Endothelial cell of umbilical vein (primary cell): ENCODE results near the gene POLE. TPM values are rescaled to one million over a fixed set of nuclear protein-coding genes. Genes with fewer than 3 reads are reported as not detected.

ENCODE experiments used
- BruUV-seq: library from RNA; stranded (reverse); fragments of 400-500 nt; replicated peaks from 2 replicates; lab custom pipeline; 2021; lab: Mats Ljungman, UMichigan
- CTCF ChIA-PET: fragments of 300-600, 350-600 bp; sonication (Branson Sonifier 250); formaldehyde crosslinking; loops from one replicate; lab custom pipeline; 2021; ENCODE audit warnings: antibody characterized with exemption, inconsistent platforms; lab: Charles Lee
- POLR2A ChIA-PET: fragments of 300-600, 350-600 bp; sonication (Branson Sonifier 250); formaldehyde crosslinking; loops from one replicate; lab custom pipeline; 2021; ENCODE audit warnings: antibody characterized with exemption, inconsistent platforms; lab: Charles Lee
- DNase-seq: peaks from one replicate; pipeline ENCODE4 v3.0.0-alpha.2; 2011; ENCODE audit warnings: low read depth, low spot score
- FAIRE-seq: peaks from 2 replicates; lab custom pipeline; 2011; peaks lifted over from hg19 to GRCh38; lab: Jason Lieb, UNC
- H2AFZ ChIP-seq: 2 replicates; pipeline ENCODE4 v1.6.0; 2012; ENCODE audit warnings: low read depth, low read length, control low read depth, inconsistent platforms
- H3K27ac ChIP-seq: 2 replicates; pipeline ENCODE4 v1.5.1; 2011; ENCODE audit warnings: low read depth, mild to moderate bottlenecking, control low read depth, low read length, moderate library complexity; ENCODE audit not compliant: insufficient read depth
- H3K27me3 ChIP-seq, 2 experiments: 2 replicates each; pipeline versions ENCODE4 v1.6.0 to v1.6.1; 2011; ENCODE audit warnings: low read length in 2 of 2, mixed read lengths in 1 of 2; ENCODE audit not compliant: control insufficient read depth in 2 of 2, insufficient read depth in 2 of 2
- H3K36me3 ChIP-seq, 2 experiments: 2 replicates in 1 of 2; 3 replicates in 1 of 2; pipeline ENCODE4 v1.5.1; 2011; ENCODE audit warnings: low read length in 2 of 2, mild to moderate bottlenecking in 1 of 2, moderate library complexity in 1 of 2; ENCODE audit not compliant: control insufficient read depth in 2 of 2, insufficient read depth in 2 of 2; ENCODE audit errors: extremely low read depth in 1 of 2
- H3K4me1 ChIP-seq: 3 replicates; pipeline ENCODE4 v1.5.1; 2011; ENCODE audit warnings: mild to moderate bottlenecking, low read length; ENCODE audit not compliant: control insufficient read depth, insufficient read depth; ENCODE audit errors: extremely low read depth
- H3K4me2 ChIP-seq: 2 replicates; pipeline ENCODE4 v1.6.1; 2011; ENCODE audit warnings: low read length, control low read depth, mixed read lengths; ENCODE audit not compliant: insufficient read depth
- H3K4me3 ChIP-seq, 3 experiments: fragments of 200-600 bp in 1 of 3; sonication (generic), shearing (Covaris generic) in 1 of 3; replicated peaks in 1 of 3; 2 replicates each; pipeline ENCODE4 v1.5.1; 2011 to 2016; ENCODE audit warnings: control low read depth in 3 of 3, low read length in 3 of 3, mild to moderate bottlenecking in 2 of 3, inconsistent platforms in 1 of 3, low read depth in 1 of 3, moderate library complexity in 1 of 3; ENCODE audit not compliant: insufficient read depth in 1 of 3
- H3K79me2 ChIP-seq: 2 replicates; pipeline ENCODE4 v1.6.0; 2012; ENCODE audit warnings: low read length, inconsistent platforms; ENCODE audit not compliant: control insufficient read depth, insufficient read depth
- H3K9ac ChIP-seq: replicated peaks from 2 replicates; pipeline ENCODE3; 2011; ENCODE audit warnings: low read length, control low read depth; ENCODE audit not compliant: insufficient read depth; ENCODE audit errors: extremely low read depth
- H3K9me1 ChIP-seq: replicated peaks from 3 replicates; pipeline ENCODE4 v1.6.0; 2011; ENCODE audit warnings: mild to moderate bottlenecking, low read length; ENCODE audit not compliant: control insufficient read depth, insufficient read depth; ENCODE audit errors: extremely low read depth
- H3K9me3 ChIP-seq: replicated peaks from 2 replicates; pipeline ENCODE4 v1.5.1; 2012; ENCODE audit warnings: low read length, inconsistent platforms; ENCODE audit not compliant: control insufficient read depth, insufficient read depth
- H4K20me1 ChIP-seq: replicated peaks from 2 replicates; pipeline ENCODE3; 2011; ENCODE audit warnings: mild to moderate bottlenecking, low read length; ENCODE audit not compliant: control insufficient read depth, insufficient read depth; ENCODE audit errors: extremely low read depth
- CTCF ChIP-seq, 2 donors: IDR thresholded peaks; 1 replicate in 1 of 2; 2 replicates in 1 of 2; pipeline ENCODE4 v1.5.1; 2011; ENCODE audit warnings: low read length in 2 of 2, mild to moderate bottlenecking in 2 of 2, moderate library complexity in 2 of 2, control low read depth in 1 of 2, inconsistent platforms in 1 of 2, low read depth in 1 of 2; ENCODE audit not compliant: insufficient read depth in 1 of 2; ENCODE audit errors: extremely low read depth in 1 of 2
- EZH2 ChIP-seq: IDR thresholded peaks from 2 replicates; pipeline ENCODE4 v1.6.1; 2012; ENCODE audit warnings: borderline replicate concordance, low read depth, mild to moderate bottlenecking, moderate library complexity, low read length, inconsistent platforms; ENCODE audit not compliant: severe bottlenecking
- FOS ChIP-seq: IDR thresholded peaks from 2 replicates; pipeline ENCODE4 v1.6.1; 2011; ENCODE audit warnings: mild to moderate bottlenecking, low read length, moderate library complexity, borderline replicate concordance; ENCODE audit not compliant: insufficient read depth
- GATA2 ChIP-seq: IDR thresholded peaks from 2 replicates; pipeline ENCODE4 v1.7.0; 2011; ENCODE audit warnings: low read depth, mild to moderate bottlenecking, moderate library complexity, mixed read lengths, low read length; ENCODE audit not compliant: insufficient read length, insufficient read depth
- JUN ChIP-seq: IDR thresholded peaks from 2 replicates; pipeline ENCODE4 v1.6.1; 2011; ENCODE audit warnings: borderline replicate concordance, low read depth; ENCODE audit not compliant: insufficient read length, insufficient read depth
- MAX ChIP-seq: IDR thresholded peaks from 2 replicates; pipeline ENCODE4 v1.6.1; 2011; ENCODE audit not compliant: insufficient read depth, insufficient read length
- MYC ChIP-seq: IDR thresholded peaks from one replicate; pipeline ENCODE4 v1.6.1; 2011; ENCODE audit warnings: mild to moderate bottlenecking, low read depth, low read length
- POLR2A ChIP-seq: IDR thresholded peaks from 2 replicates; pipeline ENCODE4 v1.6.1; 2012; ENCODE audit warnings: low read depth, mild to moderate bottlenecking, control low read depth, low read length
- POLR2AphosphoS5 ChIP-seq: IDR thresholded peaks from 2 replicates; pipeline ENCODE4 v1.6.1; 2012; ENCODE audit warnings: low read depth, mild to moderate bottlenecking, control low read depth, low read length, moderate library complexity; ENCODE audit not compliant: insufficient read depth
- dilution Hi-C: fragments of 300-500 bp; cut with MboI; formaldehyde crosslinking; loops from one replicate; pipeline ENCODE4 v1.15.0; 2019; ENCODE audit warnings: low sequenced_read_pairs; ENCODE audit not compliant: extremely low pct_ligation_motif_present
- intact Hi-C: fragments of 100-400 bp; cut with micrococcal nuclease; formaldehyde crosslinking; loops from one replicate; pipeline ENCODE4 v1.10.0; 2022
- polyA plus RNA-seq, 4 experiments: library from polyadenylated mRNA; depleted of rRNA in 3 of 4; stranded (reverse) in 3 of 4; unstranded in 1 of 4; fragments of >200 nt; gene quantifications; 2 replicates each; pipeline versions ENCODE4 v1.2.1 to v1.2.3, GENCODE V29; 2011 to 2012; ENCODE audit warnings: missing spikeins in 1 of 4
- total RNA-seq: library from RNA; stranded (reverse); gene quantifications from 2 replicates; pipeline ENCODE4 v1.2.3, GENCODE V29; 2021

The POLE gene
- total and polyA plus RNA-seq, 2 donors (not counting 3 experiments of a cell fraction or from before 2014, with no cell fraction given) = 22.9 to 82.7 TPM

GRCh38 chr12:132727091-132727794, 40.1 kb upstream of the POLE start:
- Histone ChIP-seq H2AFZ (no peak overlapping the region), H4K20me1 (no peaks in the 10 kb centered on the region), H3K27ac (no peak overlapping the region), H3K9me3 (no peaks in the 10 kb centered on the region), H3K4me1 (no peaks in the 10 kb centered on the region), H3K9ac (no peak overlapping the region), H3K27me3 (no peaks in the 10 kb centered on the region), H3K36me3 (peaks cover 24 to 45% of the 10 kb centered on the region in 2 experiments), H3K79me2 (peaks cover 3% of the 10 kb centered on the region), H3K4me2 (no peak overlapping the region), H3K4me3 (no peak overlapping the region), H3K9me1 (no peaks in the 10 kb centered on the region)
- no TSS peak for BruUV-seq
- TF ChIP-seq EZH2 = no peak
- TF ChIP-seq POLR2A = no peak
- no peak for TF ChIP-seq MAX
- TF ChIP-seq MYC = no peak
- TF ChIP-seq POLR2AphosphoS5 = no peak
- no peak for TF ChIP-seq FOS
- no peak for TF ChIP-seq JUN
- TF ChIP-seq GATA2 = no peak
- no peak for TF ChIP-seq CTCF (IDR thresholded peaks at IDR 0.05; ENCODE audit: extremely low read depth in 1 of 2, insufficient read depth in 1 of 2, low read depth in 1 of 2, low read length in 2 of 2)
- dilution Hi-C loops (no loop called here), intact Hi-C loops (no loop called here)
- POLR2A ChIA-PET = no interaction called here
- DNase-seq = no peak
- FAIRE-seq = no peak
- CTCF ChIA-PET = no interaction called here
